Measurements from ENCODE around the gene PFKFB4.

The PFKFB4 gene

DNA sequence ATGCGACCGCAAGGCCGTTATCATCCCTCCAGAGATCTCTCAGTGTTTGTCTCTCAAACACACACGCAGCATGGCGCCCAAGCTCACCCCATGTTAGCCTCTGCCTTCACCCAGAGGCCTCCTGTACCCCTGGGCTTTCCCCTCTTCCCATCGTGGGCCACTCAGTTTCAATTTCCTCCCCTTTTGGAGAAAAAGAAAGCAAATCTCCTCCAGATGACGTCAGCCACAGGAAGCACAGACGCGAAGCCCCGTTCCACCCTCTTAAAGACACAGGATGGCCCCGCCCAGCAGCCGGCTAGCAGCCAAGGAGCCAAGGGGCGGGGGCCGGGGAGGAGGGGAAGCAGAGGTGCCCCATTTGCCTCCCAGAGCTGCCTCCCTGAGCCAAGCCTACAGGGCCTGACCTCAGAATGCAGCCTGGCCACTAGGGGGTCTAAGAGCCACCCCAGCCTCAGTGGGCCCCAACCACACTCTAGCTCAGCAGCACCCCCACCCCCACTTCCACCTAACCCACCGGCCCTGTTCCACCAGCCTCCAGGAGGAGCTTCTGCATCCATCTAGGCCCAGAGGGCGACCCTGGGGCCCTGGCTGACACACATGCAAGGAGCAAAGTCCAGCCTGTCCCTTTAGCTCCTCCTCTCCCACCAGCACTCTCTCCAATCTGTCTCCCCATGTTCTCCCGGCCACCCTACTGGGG is 83.5 kb downstream of the PFKFB4 start:
- Histone ChIP-seq H3K4me3 (ENCODE audit: low read length) (peak overlapping the region; percentile 88), H3K27ac (ENCODE audit: low read depth, low read length) (peak overlapping the region; percentile 90), H3K9me2 (replicated peaks; ENCODE audit: control insufficient read depth, low read length) (no peaks in the 10 kb centered on the region), H3K79me2 (ENCODE audit: control insufficient read depth, low read length) (peaks cover 49% of the 10 kb centered on the region), H3K4me1 (ENCODE audit: control insufficient read depth, low read length) (peaks cover 64% of the 10 kb centered on the region), H3K27me3 (ENCODE audit: control insufficient read depth, low read length) (no peaks in the 10 kb centered on the region), H3K9me3 (ENCODE audit: control insufficient read depth, insufficient read depth, low read length) (no peaks in the 10 kb centered on the region), H3F3A (ENCODE audit: control insufficient read depth, insufficient read depth) (no peaks in the 10 kb centered on the region), H4K20me1 (ENCODE audit: control insufficient read depth, insufficient read depth, low read depth, low read length) (no peaks in the 10 kb centered on the region), H3K36me3 (ENCODE audit: control insufficient read depth, low read length) (peaks cover 33% of the 10 kb centered on the region), H3K4me2 (ENCODE audit: low read length) (peak overlapping the region; percentile 97)
- TF ChIP-seq EZH2phosphoT487 (IDR thresholded peaks at IDR 0.05; ENCODE audit: borderline replicate concordance, low read length), result no peak
- TF ChIP-seq, protein P1, sequence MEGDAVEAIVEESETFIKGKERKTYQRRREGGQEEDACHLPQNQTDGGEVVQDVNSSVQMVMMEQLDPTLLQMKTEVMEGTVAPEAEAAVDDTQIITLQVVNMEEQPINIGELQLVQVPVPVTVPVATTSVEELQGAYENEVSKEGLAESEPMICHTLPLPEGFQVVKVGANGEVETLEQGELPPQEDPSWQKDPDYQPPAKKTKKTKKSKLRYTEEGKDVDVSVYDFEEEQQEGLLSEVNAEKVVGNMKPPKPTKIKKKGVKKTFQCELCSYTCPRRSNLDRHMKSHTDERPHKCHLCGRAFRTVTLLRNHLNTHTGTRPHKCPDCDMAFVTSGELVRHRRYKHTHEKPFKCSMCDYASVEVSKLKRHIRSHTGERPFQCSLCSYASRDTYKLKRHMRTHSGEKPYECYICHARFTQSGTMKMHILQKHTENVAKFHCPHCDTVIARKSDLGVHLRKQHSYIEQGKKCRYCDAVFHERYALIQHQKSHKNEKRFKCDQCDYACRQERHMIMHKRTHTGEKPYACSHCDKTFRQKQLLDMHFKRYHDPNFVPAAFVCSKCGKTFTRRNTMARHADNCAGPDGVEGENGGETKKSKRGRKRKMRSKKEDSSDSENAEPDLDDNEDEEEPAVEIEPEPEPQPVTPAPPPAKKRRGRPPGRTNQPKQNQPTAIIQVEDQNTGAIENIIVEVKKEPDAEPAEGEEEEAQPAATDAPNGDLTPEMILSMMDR (IDR thresholded peaks at IDR 0.05; ENCODE audit: low read depth, low read length, poor library complexity, severe bottlenecking), result peak; percentile 87

GRCh38 chr3:48472673-48472922 is 84.0 kb downstream of the PFKFB4 start:
- peak overlapping the region; percentile 88 for H3K4me3 ChIP-seq (ENCODE audit: low read length)
- no peaks in the 10 kb centered on the region for H3K9me3 ChIP-seq (ENCODE audit: control insufficient read depth, insufficient read depth, low read length)
- no peaks in the 10 kb centered on the region for H3F3A ChIP-seq (ENCODE audit: control insufficient read depth, insufficient read depth)
- peaks cover 38% of the 10 kb centered on the region for H3K36me3 ChIP-seq (ENCODE audit: control insufficient read depth, low read length)
- no peaks in the 10 kb centered on the region for H3K9me2 ChIP-seq (replicated peaks; ENCODE audit: control insufficient read depth, low read length)
- H3K79me2 ChIP-seq (ENCODE audit: control insufficient read depth, low read length), result peaks cover 53% of the 10 kb centered on the region
- no peaks in the 10 kb centered on the region for H3K27me3 ChIP-seq (ENCODE audit: control insufficient read depth, low read length)
- peaks cover 64% of the 10 kb centered on the region for H3K4me1 ChIP-seq (ENCODE audit: control insufficient read depth, low read length)
- H3K27ac ChIP-seq (ENCODE audit: low read depth, low read length), result peak overlapping the region; percentile 90
- H3K4me2 ChIP-seq (ENCODE audit: low read length), result peak overlapping the region; percentile 97
- H4K20me1 ChIP-seq (ENCODE audit: control insufficient read depth, insufficient read depth, low read depth, low read length), result no peaks in the 10 kb centered on the region
- TF ChIP-seq, protein P1 (IDR thresholded peaks at IDR 0.05; ENCODE audit: low read depth, low read length, poor library complexity, severe bottlenecking), result no peak
- no peak for TF ChIP-seq EZH2phosphoT487 (IDR thresholded peaks at IDR 0.05; ENCODE audit: borderline replicate concordance, low read length)

- Histone ChIP-seq H3K27ac (ENCODE audit: low read depth, low read length) (peak overlapping the region; percentile 45), H3K36me3 (ENCODE audit: control insufficient read depth, low read length) (peaks cover 59% of the 10 kb centered on the region), H3K27me3 (ENCODE audit: control insufficient read depth, low read length) (no peaks in the 10 kb centered on the region), H3K4me1 (ENCODE audit: control insufficient read depth, low read length) (peaks cover 73% of the 10 kb centered on the region), H3K79me2 (ENCODE audit: control insufficient read depth, low read length) (peaks cover 71% of the 10 kb centered on the region), H3K9me2 (replicated peaks; ENCODE audit: control insufficient read depth, low read length) (no peaks in the 10 kb centered on the region), H3K9me3 (ENCODE audit: control insufficient read depth, insufficient read depth, low read length) (no peaks in the 10 kb centered on the region), H3F3A (ENCODE audit: control insufficient read depth, insufficient read depth) (no peaks in the 10 kb centered on the region), H3K4me2 (ENCODE audit: low read length) (peak overlapping the region; percentile 97), H4K20me1 (ENCODE audit: control insufficient read depth, insufficient read depth, low read depth, low read length) (no peaks in the 10 kb centered on the region), H3K4me3 (ENCODE audit: low read length) (peak overlapping the region; percentile 37)
- TF ChIP-seq, protein P1 (IDR thresholded peaks at IDR 0.05; ENCODE audit: low read depth, low read length, poor library complexity, severe bottlenecking), result no peak
- no peak for TF ChIP-seq EZH2phosphoT487 (IDR thresholded peaks at IDR 0.05; ENCODE audit: borderline replicate concordance, low read length)
These were observed 86.3 kb downstream of the PFKFB4 start for GRCh38 chr3:48470286-48470685.
